ENCODE results near the gene IL12RB2. TPM values are rescaled to one million over a fixed set of nuclear protein-coding genes. Genes with fewer than 3 reads are reported as not detected.

The IL12RB2 gene
- polyA plus RNA-seq, 3 donors, result not detected

DNA sequence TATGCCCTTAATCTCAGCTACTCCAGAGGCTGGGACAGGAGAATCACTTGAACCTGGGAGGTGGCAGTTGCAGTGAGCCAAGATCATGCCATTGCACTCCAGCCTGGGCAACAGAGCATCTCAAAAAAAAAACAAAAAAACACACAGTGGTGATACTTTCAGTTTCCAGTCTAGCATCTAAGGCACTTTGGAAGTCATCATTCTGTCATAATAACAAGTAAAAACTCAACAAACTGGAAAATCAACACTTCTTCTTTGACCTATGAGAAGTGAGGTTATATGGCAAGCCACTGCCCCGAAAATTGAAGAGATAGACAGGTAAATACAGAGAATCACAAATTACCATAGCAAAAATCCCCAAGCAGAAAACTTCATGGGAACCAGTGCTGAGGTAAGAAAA lies 51.9 kb downstream of the IL12RB2 start:
- no peaks in the 10 kb centered on the region for H3K4me1 ChIP-seq (ENCODE audit: control insufficient read depth in 1 of 2, insufficient read depth in 2 of 2, low read length in 2 of 2)
- no peak overlapping the region for H3K27ac ChIP-seq (ENCODE audit: low read depth in 1 of 2, low read length in 2 of 2)
- H3K27ac Mint-ChIP-seq, result no peak overlapping the region
- H3K9me3 Mint-ChIP-seq, result no peaks in the 10 kb centered on the region
- H3K4me3 Mint-ChIP-seq, result no peak overlapping the region
- TF ChIP-seq CTCF (IDR thresholded peaks at IDR 0.05), result no peak
- intact Hi-C loops (cut with micrococcal nuclease), result no loop called here
- no peaks in the 10 kb centered on the region for H3K27me3 Mint-ChIP-seq (ENCODE audit: low read depth in 3 of 3)
- no peaks in the 10 kb centered on the region for H3K36me3 Mint-ChIP-seq
- H3K9me3 ChIP-seq (replicated peaks in 1 of 2; ENCODE audit: control insufficient read depth in 1 of 2, insufficient read depth in 1 of 2, low read length in 2 of 2), result no peaks in the 10 kb centered on the region
- no peak overlapping the region for H3K4me2 ChIP-seq (replicated peaks; ENCODE audit: extremely low read depth, low read length, poor library complexity, severe bottlenecking)
- no peaks in the 10 kb centered on the region for H3K27me3 ChIP-seq (ENCODE audit: control insufficient read depth in 2 of 2, insufficient read depth in 2 of 2, low read length in 2 of 2)
- H4K20me1 ChIP-seq (ENCODE audit: insufficient read depth, low read length), result no peaks in the 10 kb centered on the region
- no peak overlapping the region for H2AFZ ChIP-seq (ENCODE audit: insufficient read depth, low read depth, low read length, poor library complexity, severe bottlenecking)
- no peaks in the 10 kb centered on the region for H3K36me3 ChIP-seq (replicated peaks in 1 of 2; ENCODE audit: control insufficient read depth in 1 of 2, insufficient read depth in 2 of 2, low read length in 2 of 2)
- H3K4me3 ChIP-seq (replicated peaks in 1 of 3; ENCODE audit: low read depth in 2 of 3, low read length in 3 of 3), result no peak overlapping the region
- H3K4me1 Mint-ChIP-seq, result no peaks in the 10 kb centered on the region
- no CpG with 5 or more reads among the region's 1 CpG for WGBS (ENCODE audit: insufficient coverage)
- DNase-seq, result no peak
- no peaks in the 10 kb centered on the region for H3K79me2 ChIP-seq (ENCODE audit: insufficient read depth, low read length)
- H3K9ac ChIP-seq (ENCODE audit: insufficient read depth, low read length, poor library complexity, severe bottlenecking), result no peak overlapping the region

DNA sequence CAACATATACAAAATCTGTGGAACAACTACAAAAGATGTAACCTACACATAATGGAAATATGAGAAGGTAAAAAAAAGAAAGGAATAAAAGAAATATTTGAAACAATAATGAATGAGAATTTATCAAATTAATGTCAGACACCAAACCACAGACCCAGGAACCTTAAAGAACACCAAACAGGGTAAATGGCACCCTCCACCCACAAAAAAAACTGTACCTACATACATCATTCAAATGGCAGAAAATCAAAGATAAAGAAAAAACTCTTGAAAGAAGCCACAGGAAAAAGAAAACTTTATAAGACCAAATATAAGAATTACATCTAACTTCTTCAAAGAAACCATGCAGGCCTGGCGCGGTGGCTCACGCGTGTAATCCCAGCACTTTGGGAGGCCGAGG lies 54.0 kb downstream of the IL12RB2 start:
- H2AFZ ChIP-seq (ENCODE audit: insufficient read depth, low read depth, low read length, poor library complexity, severe bottlenecking), result no peak overlapping the region
- TF ChIP-seq CTCF (IDR thresholded peaks at IDR 0.05), result no peak
- intact Hi-C loops (cut with micrococcal nuclease), result no loop called here
- H3K9me3 ChIP-seq (replicated peaks in 1 of 2; ENCODE audit: control insufficient read depth in 1 of 2, insufficient read depth in 1 of 2, low read length in 2 of 2), result no peaks in the 10 kb centered on the region
- 98% methylated on average over 5 of the region's 5 CpGs for WGBS (ENCODE audit: insufficient coverage)
- no peak for DNase-seq
- H3K4me3 ChIP-seq (replicated peaks in 1 of 3; ENCODE audit: low read depth in 2 of 3, low read length in 3 of 3), result no peak overlapping the region
- Mint-ChIP-seq H3K4me1 (no peaks in the 10 kb centered on the region), H3K36me3 (no peaks in the 10 kb centered on the region), H3K27me3 (ENCODE audit: low read depth in 3 of 3) (peaks cover 0 to 3% (median 0%) of the 10 kb centered on the region in 3 donors), H3K4me3 (no peak overlapping the region), H3K9me3 (no peaks in the 10 kb centered on the region), H3K27ac (no peak overlapping the region)
- no peak overlapping the region for H3K4me2 ChIP-seq (replicated peaks; ENCODE audit: extremely low read depth, low read length, poor library complexity, severe bottlenecking)
- no peaks in the 10 kb centered on the region for H3K4me1 ChIP-seq (ENCODE audit: control insufficient read depth in 1 of 2, insufficient read depth in 2 of 2, low read length in 2 of 2)
- H3K36me3 ChIP-seq (replicated peaks in 1 of 2; ENCODE audit: control insufficient read depth in 1 of 2, insufficient read depth in 2 of 2, low read length in 2 of 2), result no peaks in the 10 kb centered on the region
- H3K9ac ChIP-seq (ENCODE audit: insufficient read depth, low read length, poor library complexity, severe bottlenecking), result no peak overlapping the region
- H3K27ac ChIP-seq (ENCODE audit: low read depth in 1 of 2, low read length in 2 of 2), result no peak overlapping the region
- H4K20me1 ChIP-seq (ENCODE audit: insufficient read depth, low read length), result no peaks in the 10 kb centered on the region
- no peaks in the 10 kb centered on the region for H3K79me2 ChIP-seq (ENCODE audit: insufficient read depth, low read length)
- H3K27me3 ChIP-seq (ENCODE audit: control insufficient read depth in 2 of 2, insufficient read depth in 2 of 2, low read length in 2 of 2), result no peaks in the 10 kb centered on the region
